ENCODE data around the gene MRPL54.

The MRPL54 gene

DNA sequence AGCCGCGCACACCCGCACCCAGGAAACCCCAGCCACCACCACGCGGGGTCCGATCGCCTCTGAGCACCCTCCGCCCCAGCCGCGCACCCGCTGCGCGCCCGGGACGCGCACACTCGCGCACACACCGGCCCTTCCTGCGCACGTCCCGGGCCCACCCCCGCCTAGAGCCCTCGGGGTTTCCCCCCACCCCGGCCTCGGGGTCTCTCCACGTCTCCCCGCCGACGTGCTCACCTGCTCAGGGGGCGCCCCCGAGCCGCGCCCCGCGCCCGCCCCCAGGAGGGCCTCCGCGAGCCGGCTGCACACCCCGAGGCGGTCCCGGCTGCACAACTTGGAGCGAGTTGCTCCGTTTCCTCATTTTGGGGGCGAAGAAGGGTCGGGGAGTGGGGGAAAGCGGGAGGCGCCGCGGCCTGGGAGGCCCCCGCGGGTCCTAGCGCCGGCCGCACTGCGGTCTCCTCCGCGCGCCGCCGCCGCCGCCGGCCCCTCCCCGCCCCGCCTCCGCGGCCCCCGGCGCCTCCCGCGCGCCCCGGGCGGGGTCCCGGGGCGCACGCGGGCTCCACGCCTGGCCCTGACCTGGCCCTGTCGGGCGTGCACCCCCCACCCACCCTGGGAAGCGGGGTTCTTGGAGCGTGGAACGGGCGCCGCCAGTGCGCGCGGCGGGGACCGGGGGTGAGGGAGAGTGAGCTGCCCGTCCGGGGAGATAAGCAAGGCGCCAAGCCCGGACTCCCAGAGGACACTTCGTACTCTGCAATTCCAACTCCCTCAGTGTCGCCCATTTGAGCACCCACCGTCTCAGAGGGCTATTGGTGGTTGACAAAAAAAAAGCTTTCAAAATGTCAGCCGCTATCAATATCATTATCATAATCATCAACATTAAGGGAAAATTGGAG, 23.7 kb downstream of the MRPL54 start, which contains the start of gene MATK:
TSS of gene MATK (minus strand) at position 444 of the 887 bp plus-strand sequence. CDS start 1,246 bp downstream, outside the sequence.
- DNase-seq = no peak

- DNase-seq = no peak
These were observed 26.7 kb downstream of the MRPL54 start for GRCh38 chr19:3788996-3789778.

GRCh38 chr19:3790209-3790734, 27.8 kb downstream of the MRPL54 start:
- DNase-seq = no peak

DNA sequence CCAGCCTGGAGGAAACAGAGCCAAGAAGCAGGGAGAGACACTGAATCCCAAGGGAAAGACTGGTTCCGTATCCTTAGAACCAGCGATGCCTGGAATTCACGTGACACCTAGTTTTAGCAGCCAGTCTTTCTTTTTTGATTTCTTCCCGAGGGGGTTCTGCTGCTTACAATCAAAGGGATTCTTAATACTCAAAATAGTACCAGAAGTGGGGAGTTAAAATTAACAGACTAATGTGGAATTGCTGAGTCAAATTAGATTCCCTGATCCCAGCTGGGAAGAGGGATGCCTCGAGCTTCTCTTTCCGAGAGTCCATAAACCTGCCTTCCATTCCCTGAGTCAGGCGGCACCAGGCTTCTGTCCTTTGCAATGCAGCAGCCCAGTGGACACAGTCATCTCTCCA, 28.5 kb downstream of the MRPL54 start:
- no peak for DNase-seq

DNA sequence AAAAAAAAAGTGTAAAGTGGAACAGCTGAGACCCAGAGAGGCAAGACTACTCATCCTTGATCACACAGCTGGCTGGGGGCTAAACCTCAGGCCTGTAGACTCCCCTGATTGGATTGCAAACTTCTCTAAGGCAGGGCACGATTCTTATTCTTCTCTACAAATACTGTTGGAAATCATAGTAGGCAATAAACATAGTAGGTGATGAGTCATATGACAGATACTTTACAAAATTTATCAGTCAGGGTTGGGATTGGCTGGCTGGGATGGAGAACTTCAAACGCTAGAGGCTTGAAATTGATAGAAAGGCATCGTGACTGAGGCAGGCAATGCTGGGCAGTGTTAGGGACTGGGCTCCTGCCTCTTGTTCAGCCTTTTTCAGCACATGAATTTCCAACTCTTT, 29.6 kb downstream of the MRPL54 start:
- DNase-seq = no peak

DNA sequence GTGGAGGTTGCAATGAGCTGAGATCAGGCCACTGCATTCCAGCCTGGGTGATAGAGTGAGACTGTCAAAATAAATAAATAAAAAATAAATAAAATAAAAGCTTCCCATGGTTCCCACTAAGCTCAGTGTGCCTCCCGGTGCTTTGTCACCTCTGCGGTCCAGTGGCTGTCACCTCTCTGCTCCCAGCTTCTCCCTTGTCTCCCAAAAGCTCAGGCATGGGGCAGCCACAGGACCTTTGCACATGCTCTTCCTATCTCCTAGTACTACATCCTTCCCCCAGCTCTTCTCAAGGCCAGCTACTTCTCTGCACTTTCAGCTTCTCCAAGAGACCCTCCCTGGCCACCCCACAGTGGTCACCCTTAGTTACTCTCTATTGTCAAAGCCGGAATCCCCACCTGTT, 31.3 kb downstream of the MRPL54 start:
- DNase-seq = no peak

- no peak for DNase-seq
These were observed 33.9 kb downstream of the MRPL54 start for GRCh38 chr19:3796358-3796757.

GRCh38 chr19:3798137-3798536, 35.7 kb downstream of the MRPL54 start:
- no peak for DNase-seq

- DNase-seq = no peak
These were observed 38.5 kb downstream of the MRPL54 start for GRCh38 chr19:3800996-3801395.

GRCh38 chr19:3801412-3802096, 39.1 kb downstream of the MRPL54 start:
- DNase-seq = peak; percentile 68

- no peak for DNase-seq
These were observed 40.8 kb downstream of the MRPL54 start for GRCh38 chr19:3803114-3803888.

DNA sequence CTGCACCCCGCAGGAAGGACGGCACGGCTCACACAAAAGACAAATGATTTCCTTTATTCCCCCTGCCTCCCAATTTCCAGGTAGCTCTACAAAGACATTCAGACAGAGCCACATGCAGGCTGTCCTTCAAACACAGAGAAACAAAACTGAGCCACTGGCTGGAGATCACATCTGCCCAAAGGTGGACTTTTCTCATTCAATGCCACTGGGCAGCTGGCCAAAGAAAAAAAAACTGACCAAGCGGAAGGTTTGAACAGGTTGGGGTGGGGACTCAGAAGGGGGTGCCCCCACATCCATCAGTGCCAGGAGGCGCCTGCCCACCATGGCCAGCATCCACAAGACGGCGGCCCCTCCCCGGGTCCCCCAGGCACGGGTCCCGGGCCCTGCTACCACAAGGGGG, 41.5 kb downstream of the MRPL54 start:
- DNase-seq = no peak

DNA sequence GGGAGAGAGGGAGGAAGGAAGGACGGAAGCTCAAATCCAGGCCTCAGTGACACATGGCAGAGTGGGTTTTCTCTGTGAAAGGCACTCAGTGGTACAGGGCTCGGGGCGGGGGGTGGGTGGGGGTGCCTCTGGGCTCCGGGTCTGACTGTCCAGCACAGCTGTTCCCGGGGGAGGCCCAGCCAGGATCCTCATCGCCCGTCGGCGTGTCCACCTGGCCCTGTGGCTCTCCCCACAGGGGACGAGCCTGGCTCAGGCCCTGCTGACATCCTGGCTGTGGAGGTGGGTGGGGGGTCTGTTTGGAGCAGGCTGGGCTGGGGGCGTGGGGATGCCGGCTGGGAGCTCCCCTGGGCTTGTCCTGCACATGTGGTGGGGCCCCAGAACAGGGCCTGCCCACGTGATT, 41.9 kb downstream of the MRPL54 start:
- no peak for DNase-seq

DNA sequence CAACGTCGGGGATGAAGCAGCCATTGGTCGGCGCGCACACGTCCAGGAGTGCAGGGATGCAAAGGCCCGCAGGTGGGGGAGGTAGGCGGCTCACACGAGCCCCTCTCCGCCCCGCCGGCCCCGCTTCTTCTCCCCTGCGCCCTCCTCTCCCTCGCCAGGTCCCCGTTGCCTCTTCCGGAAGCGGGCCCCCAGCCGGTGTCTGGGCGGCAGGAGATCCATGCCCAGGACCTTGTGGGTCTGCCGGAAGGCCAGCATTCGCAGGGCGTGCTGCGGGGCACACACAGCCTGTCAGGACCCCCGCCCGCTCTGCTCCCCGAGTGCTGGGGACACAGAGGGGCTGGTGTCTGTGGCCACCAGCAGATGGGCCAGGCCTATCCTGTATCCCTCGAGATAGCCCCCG, 43.4 kb downstream of the MRPL54 start:
- no peak for DNase-seq

GRCh38 chr19:3807131-3807480, 44.6 kb downstream of the MRPL54 start:
- no peak for DNase-seq

DNA sequence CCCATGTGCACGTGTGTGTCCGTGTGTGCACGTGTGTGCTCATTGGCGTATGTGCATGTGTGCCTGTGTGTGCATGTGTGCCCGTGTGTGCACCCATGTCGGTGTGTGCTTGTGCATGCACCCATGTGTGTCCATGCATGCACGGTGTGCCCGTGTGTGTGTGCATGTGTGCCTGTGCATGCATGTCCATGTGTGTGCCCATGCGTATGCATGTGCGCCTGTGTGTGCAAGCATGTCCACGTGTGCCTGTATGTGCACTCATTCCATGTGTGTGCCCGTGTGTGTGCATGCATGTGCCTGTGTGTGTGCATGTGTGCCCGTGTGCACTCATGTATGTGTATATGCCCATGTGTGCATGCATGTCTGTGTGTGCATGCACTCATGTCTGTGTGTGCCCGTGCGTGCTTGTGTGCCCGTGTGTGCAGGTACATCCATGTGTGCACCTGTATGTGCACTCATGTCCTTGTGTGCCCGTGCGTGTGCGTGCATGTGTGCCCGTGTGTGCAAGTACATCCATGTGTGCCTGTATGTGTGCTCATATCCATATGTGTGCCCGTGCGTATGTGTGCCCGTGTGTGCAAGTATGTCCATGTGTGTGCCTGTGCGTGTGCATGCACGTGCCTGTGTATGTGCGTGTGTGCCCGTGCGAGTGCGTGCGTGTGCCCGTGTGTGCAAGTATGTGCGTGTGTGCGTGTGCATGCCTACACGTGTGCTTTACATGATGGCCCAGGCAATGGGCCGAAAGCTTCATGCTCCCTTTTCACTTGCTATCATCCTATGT, 45.3 kb downstream of the MRPL54 start:
- no peak for DNase-seq

DNA sequence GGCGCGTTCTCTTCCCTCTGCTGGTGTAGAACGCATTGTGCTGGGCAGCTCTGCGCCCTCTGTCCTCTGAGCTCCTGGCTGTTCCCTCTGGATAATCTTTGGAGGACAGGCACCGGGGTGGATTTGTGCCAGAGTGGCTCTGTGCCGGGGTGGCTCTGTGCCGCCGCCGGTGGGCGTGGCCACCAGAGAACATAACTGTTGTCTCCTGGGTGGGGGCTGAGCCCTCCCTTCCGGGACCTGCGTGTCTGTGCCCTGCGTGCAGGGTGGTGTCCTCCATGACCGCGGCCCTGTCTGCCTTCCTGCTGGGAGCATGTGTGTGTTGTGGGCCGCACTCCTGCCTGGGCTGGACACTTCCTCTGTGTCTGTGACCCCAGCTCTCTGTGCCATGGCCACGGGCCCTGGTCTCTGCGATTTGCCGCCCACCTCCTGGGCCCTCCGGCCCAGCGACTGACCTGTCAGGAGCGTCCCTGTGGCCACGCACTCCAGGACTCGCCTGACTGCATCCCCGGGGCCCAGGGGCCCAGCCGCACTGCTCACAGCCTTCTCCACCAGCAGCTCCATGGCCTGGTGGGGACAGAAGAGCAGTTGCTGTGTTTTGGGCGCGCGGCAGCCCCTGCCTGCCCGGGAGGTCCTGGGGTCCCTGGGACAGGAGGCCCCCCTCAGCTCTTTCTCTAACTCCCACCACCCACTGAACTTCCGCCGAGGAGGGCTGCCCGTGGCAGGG, 46.1 kb downstream of the MRPL54 start:
- no peak for DNase-seq

DNA sequence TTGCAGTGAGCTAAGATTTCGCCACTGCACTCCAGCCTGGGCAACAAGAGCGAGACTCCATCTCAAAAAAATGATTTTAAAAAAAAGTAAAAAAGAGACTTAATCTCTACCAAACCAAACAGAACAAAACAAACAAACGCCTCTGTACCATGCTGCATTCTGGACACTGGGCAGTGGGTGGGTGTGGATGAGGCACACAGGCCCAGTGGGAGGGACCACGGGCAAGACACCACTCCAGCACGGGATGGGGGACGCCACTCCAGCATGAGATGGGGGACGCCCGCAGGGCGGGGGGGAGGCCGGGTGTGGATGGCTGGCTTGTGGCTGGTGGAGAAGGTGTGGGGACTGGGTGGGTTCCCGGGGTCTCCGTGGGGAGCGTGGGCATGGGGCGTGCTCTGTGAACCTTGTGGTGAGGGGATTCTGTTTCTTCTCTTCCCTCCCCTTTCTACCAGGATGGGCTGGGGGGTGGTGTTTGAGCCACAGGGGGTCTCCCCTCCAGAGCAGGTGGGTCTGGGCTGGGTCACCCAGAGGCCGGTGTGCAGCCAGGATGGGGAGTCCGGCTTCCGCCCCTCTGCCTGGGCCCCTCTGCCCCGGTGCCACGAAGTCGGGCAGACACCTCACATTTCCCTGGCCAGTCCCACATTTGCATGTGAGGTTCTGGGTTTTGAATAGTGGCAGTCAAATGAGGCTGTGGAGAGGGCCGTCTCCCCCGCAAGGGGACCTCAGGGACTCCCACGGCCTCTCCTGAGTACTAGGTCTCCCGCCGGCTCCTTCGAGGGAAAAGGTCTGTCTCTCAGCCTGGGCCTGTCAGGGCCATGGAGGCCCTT, 47.6 kb downstream of the MRPL54 start:
- DNase-seq = no peak

DNA sequence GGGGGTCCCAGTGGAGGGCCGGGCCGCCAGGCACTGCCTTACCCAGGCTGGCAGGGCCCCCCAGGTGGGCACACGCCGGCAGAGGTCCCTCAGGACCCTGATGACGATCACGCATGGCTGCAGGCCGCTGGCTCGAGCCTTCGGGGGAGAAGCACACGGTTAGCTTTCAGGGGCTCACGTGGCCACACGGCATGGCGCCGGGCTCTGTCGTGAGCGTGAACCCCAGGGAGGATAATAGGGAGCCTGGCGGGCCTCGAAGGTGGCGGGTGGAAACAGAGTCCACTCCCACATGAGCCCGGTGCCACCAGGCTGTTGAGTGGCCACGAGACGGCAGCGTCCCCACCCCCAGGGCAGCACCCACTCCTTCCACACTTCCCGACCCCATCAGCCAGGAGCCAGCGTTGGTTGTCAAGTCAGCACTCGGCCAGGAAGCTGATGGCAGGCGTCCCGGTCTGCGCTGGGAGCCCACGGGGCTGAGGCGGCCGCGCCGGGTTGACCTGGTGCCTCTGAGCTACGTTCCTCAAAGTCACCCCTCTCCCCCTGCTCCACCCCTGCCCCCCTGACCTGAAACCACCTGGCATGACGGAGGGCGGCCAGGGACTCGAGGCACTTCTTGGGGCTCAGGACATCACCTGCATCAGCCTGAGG, 48.4 kb downstream of the MRPL54 start:
- DNase-seq = no peak
